ENCODE results near the gene CYP4B1.
"Not testable (repeated sequence)": the region's sequence is repeated elsewhere in the genome, so short reads cannot be mapped to it uniquely, and the experiment has no call there.

CYP4B1 gene

DNA sequence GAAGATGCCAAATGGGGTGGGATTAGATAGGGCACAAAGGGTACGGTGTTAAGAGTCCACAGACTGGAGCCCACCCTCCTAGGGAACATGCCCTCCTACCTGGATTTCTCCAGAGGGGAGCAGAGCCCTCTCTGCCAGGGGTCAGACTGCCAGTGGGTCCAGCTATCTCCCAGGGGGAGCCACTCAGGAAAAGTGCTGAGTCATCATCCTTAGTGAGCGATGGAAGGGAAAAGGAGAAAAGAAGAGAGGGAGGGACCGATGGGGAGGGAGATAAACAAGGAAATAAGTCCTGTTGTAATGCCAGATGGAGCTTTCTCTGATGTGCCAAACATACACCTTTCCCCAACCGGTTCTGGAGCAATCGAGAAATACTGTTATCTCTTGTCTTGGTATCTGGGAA is 30.4 kb upstream of the CYP4B1 start:
- no peaks in the 10 kb centered on the region for H3K27me3 ChIP-seq (ENCODE audit: control insufficient read depth, insufficient read depth, low read length)
- H3K4me3 ChIP-seq (ENCODE audit: low read length) = no peak overlapping the region
- no peaks in the 10 kb centered on the region for H3K36me3 ChIP-seq (ENCODE audit: control insufficient read depth, insufficient read depth, low read length)
- H3K9me3 ChIP-seq (ENCODE audit: control insufficient read depth, low read length) = peaks cover 9% of the 10 kb centered on the region
- H3K9ac ChIP-seq (ENCODE audit: low read length) = no peak overlapping the region
- no peaks in the 10 kb centered on the region for H3K4me1 ChIP-seq (ENCODE audit: control insufficient read depth, insufficient read depth, low read length)

DNA sequence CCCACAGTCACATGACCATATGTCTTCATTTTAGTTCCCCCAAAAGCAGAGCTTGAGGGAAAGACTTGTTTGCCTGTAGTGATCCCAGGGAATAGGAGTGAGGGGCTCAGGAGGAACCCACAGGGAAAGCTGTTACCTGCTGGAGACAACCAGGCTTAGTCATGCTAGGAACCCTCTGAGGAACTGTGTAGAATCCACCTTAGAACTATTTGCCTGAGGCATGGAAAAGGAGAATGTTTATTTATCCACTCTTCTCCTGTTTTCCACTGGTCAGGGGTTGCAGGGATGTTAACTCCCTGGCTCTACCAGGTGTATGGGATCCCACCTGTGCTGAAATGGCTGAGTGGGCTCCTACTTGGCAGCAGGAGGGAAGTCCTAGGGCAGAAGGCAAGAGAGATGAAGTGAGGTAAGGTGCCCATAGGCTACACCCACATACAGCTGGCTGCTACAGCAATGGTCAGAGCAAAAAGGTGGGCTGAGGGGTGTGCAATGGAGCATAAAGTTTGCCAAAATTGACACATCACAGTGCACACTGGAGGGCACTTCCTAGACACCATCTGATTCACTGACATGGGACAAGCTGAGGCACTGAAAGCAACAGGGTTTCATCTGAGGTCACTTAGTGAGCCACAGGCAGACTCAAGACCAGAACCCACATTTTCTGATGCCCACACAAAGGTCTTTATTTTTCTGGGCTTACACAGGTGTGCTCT is 29.7 kb upstream of the CYP4B1 start:
- no peak overlapping the region for H3K9ac ChIP-seq (ENCODE audit: low read length)
- no peaks in the 10 kb centered on the region for H3K4me1 ChIP-seq (ENCODE audit: control insufficient read depth, insufficient read depth, low read length)
- H3K36me3 ChIP-seq (ENCODE audit: control insufficient read depth, insufficient read depth, low read length) = no peaks in the 10 kb centered on the region
- H3K4me3 ChIP-seq (ENCODE audit: low read length) = no peak overlapping the region
- H3K27me3 ChIP-seq (ENCODE audit: control insufficient read depth, insufficient read depth, low read length) = no peaks in the 10 kb centered on the region
- H3K9me3 ChIP-seq (ENCODE audit: control insufficient read depth, low read length) = peaks cover 9% of the 10 kb centered on the region

DNA sequence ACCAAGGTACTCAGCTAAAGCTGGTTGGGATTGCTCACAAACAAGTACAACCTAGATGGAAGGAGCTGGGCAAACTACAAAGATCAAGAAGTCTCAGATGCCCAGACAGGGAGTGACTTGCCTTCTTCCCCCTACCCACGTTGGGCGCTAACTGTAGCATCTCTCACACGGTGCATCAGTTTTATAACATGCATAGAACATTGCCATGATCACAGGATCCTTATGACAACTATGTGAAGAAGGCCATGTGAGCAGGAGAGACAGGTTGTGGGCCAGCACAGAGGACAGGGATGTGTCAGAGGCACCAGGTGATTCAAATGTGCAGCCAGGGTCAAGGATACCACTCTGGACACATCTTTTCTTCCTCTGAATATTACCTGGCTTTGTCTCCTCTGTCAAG is 28.3 kb upstream of the CYP4B1 start:
- H3K27me3 ChIP-seq (ENCODE audit: control insufficient read depth, insufficient read depth, low read length) = no peaks in the 10 kb centered on the region
- no peak overlapping the region for H3K4me3 ChIP-seq (ENCODE audit: low read length)
- H3K4me1 ChIP-seq (ENCODE audit: control insufficient read depth, insufficient read depth, low read length) = no peaks in the 10 kb centered on the region
- no peaks in the 10 kb centered on the region for H3K36me3 ChIP-seq (ENCODE audit: control insufficient read depth, insufficient read depth, low read length)
- H3K9me3 ChIP-seq (ENCODE audit: control insufficient read depth, low read length) = peaks cover 9% of the 10 kb centered on the region
- H3K9ac ChIP-seq (ENCODE audit: low read length) = no peak overlapping the region

DNA sequence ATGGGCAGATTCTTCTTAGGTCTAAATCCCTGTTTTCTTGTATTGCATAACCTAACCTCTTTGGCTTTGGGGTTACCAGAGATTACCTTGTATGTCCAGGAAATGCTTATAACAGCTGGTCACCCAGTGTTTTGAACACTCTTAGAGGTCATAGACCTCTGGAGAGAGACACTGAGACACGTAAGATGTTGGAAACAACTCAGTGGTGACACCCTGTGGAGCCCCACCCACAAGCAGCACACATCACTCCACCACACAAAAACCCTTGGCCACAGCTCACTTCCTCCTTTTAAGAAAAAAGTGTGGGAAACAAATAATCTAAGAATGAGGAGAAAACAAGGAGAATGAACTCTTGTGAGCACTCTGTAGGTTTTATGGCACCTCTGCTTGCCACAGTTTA is 26.3 kb upstream of the CYP4B1 start:
- H3K36me3 ChIP-seq (ENCODE audit: control insufficient read depth, insufficient read depth, low read length) = no peaks in the 10 kb centered on the region
- peaks cover 9% of the 10 kb centered on the region for H3K9me3 ChIP-seq (ENCODE audit: control insufficient read depth, low read length)
- H3K4me3 ChIP-seq (ENCODE audit: low read length) = no peak overlapping the region
- H3K9ac ChIP-seq (ENCODE audit: low read length) = no peak overlapping the region
- H3K27me3 ChIP-seq (ENCODE audit: control insufficient read depth, insufficient read depth, low read length) = no peaks in the 10 kb centered on the region
- no peaks in the 10 kb centered on the region for H3K4me1 ChIP-seq (ENCODE audit: control insufficient read depth, insufficient read depth, low read length)

DNA sequence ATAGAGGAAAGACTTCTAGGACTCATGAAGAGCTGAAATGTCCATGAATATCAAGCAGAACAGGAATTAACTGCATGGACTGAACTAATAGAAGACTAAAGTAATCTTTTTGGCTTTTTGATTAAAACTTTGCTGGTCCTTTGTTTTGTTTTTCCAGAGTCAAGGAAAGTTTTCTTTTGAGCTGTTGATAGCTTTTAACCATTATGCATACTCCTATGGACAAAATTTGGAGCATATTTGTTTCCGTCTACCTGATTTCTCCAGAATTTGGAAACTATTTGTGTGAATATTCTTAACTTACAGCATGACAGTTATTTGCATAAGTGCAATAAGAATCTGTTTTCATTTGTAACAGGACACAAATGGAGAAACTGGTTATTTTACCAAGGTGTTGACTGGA is 24.5 kb upstream of the CYP4B1 start:
- Histone ChIP-seq H3K9me3 (ENCODE audit: control insufficient read depth, low read length) (peaks cover 9% of the 10 kb centered on the region), H3K4me1 (ENCODE audit: control insufficient read depth, insufficient read depth, low read length) (no peaks in the 10 kb centered on the region), H3K9ac (ENCODE audit: low read length) (no peak overlapping the region), H3K27me3 (ENCODE audit: control insufficient read depth, insufficient read depth, low read length) (no peaks in the 10 kb centered on the region), H3K4me3 (ENCODE audit: low read length) (no peak overlapping the region), H3K36me3 (ENCODE audit: control insufficient read depth, insufficient read depth, low read length) (no peaks in the 10 kb centered on the region)

DNA sequence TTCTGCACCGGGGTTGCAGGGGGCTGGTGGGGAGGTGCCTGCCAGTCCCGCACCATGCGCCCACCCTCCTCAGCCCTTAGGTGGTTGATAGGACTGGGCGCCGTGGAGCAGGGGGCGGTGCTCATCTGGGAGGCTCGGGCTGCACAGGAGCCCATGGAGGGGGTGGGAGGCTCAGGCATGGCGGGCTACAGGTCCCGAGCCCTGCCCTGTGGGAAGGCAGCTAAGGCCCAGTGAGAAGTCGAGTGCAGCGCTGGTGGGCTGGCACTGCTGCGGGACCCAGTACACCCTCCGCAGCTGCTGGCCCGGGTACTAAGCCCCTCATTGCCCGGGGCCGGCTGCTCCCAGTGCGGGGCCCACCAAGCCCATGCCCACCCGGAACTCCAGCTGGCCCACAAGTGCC is 20.4 kb upstream of the CYP4B1 start:
- not testable (repeated sequence) for H3K36me3 ChIP-seq (ENCODE audit: control insufficient read depth, insufficient read depth, low read length); H3K27me3 ChIP-seq (ENCODE audit: control insufficient read depth, insufficient read depth, low read length); H3K9me3 ChIP-seq (ENCODE audit: control insufficient read depth, low read length); H3K4me3 ChIP-seq (ENCODE audit: low read length); H3K4me1 ChIP-seq (ENCODE audit: control insufficient read depth, insufficient read depth, low read length); H3K9ac ChIP-seq (ENCODE audit: low read length)

DNA sequence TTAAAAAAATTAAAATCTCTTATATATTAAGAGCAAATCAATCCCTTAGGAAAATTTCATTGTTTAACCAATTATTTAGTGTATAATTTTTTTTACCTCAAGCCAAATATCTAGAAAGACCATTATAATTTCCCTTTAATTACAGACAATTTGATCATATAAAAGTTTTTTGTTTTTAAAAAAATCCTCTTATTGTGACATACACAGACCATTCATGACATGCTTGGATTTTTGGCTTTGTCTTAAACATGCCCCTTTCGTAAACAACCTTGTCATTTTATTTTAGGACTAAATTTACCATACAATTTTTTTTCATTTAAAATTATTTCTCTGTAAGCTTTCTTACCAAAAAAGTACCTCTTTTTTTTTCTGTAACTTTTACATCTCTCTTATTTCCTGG is 14.2 kb upstream of the CYP4B1 start:
- Histone ChIP-seq H3K27me3 (ENCODE audit: control insufficient read depth, insufficient read depth, low read length) (no peaks in the 10 kb centered on the region), H3K9ac (ENCODE audit: low read length) (no peak overlapping the region), H3K4me1 (ENCODE audit: control insufficient read depth, insufficient read depth, low read length) (no peaks in the 10 kb centered on the region), H3K36me3 (ENCODE audit: control insufficient read depth, insufficient read depth, low read length) (no peaks in the 10 kb centered on the region), H3K4me3 (ENCODE audit: low read length) (no peak overlapping the region), H3K9me3 (ENCODE audit: control insufficient read depth, low read length) (no peaks in the 10 kb centered on the region)

DNA sequence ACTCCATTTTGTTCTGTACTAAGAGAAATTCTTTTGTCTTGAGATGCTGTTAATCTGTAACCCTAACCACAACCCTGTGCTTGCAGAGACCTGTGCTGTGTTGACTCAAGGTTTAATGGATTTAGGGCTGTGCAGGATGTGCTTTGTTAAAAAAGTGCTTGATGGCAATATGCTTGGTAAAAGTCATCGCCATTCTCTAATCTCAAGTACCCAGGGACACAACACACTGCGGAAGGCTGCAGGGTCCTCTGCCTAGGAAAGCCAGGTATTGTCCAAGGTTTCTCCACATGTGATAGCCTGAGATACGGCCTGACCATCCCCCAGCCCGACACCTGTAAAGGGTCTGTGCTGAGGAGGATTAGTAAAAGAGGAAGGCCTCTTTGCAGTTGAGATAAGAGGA is 10.2 kb upstream of the CYP4B1 start:
- not testable (repeated sequence) for H3K36me3 ChIP-seq (ENCODE audit: control insufficient read depth, insufficient read depth, low read length); H3K27me3 ChIP-seq (ENCODE audit: control insufficient read depth, insufficient read depth, low read length); H3K9ac ChIP-seq (ENCODE audit: low read length)

DNA sequence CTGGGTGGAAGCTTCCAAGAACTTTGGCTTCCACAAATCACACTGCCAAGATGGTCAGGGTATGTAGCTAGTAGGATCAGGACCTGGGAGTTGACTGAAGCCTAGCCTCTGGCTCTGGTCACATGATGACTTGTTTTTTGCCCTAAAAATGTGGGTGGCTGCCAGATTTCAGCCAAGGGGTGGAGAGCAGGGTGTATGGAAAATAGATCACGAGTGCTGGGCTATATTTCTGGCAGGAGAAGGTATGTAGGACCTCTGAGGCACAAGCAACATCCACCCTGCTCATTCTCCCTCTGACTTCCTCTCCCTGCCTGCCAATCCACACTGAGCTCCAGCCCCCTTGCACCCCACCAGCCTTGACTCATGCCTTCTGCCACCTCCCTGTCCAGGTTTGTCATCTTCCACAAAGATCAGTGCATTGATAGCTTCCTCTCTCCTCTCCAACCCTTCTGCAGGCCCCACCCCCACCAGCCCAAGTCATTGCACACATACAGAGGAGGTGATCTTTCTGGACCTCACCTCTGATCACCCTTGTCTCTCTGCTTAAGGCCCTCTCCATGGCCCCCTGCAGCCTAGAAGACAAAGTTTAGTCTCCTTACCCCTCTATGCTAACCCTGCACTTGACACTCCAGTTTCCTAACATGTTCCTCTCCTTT is 8.3 kb upstream of the CYP4B1 start:
- no peak overlapping the region for H3K9ac ChIP-seq (ENCODE audit: low read length)
- no peaks in the 10 kb centered on the region for H3K36me3 ChIP-seq (ENCODE audit: control insufficient read depth, insufficient read depth, low read length)
- H3K4me1 ChIP-seq (ENCODE audit: control insufficient read depth, insufficient read depth, low read length) = no peaks in the 10 kb centered on the region
- no peaks in the 10 kb centered on the region for H3K9me3 ChIP-seq (ENCODE audit: control insufficient read depth, low read length)
- no peak overlapping the region for H3K4me3 ChIP-seq (ENCODE audit: low read length)
- no peaks in the 10 kb centered on the region for H3K27me3 ChIP-seq (ENCODE audit: control insufficient read depth, insufficient read depth, low read length)

More for the DNA sequence above, 10.2 kb upstream of the CYP4B1 start:
- H3K4me3 ChIP-seq (ENCODE audit: low read length); H3K9me3 ChIP-seq (ENCODE audit: control insufficient read depth, low read length); H3K4me1 ChIP-seq (ENCODE audit: control insufficient read depth, insufficient read depth, low read length): not testable (repeated sequence)

DNA sequence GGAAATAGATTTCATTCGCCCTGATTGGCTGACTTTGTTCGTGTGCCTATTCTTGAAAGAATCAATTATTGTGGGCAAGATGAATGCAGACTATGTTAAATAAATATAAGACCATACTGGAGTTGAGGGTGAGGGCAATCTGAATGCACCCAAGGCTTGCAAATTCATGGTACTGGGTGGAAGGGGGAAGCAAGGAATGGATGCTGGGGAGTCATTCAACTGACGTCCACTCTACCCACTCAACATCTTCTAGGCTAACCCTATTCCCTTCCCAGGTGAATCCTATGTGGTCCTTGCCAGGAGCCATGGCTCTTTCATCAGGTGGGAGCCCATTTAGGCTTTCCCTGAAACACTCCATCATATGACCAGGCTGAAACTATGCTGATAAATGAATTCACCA is 5.7 kb upstream of the CYP4B1 start:
- H3K9me3 ChIP-seq (ENCODE audit: control insufficient read depth, low read length) = no peaks in the 10 kb centered on the region

DNA sequence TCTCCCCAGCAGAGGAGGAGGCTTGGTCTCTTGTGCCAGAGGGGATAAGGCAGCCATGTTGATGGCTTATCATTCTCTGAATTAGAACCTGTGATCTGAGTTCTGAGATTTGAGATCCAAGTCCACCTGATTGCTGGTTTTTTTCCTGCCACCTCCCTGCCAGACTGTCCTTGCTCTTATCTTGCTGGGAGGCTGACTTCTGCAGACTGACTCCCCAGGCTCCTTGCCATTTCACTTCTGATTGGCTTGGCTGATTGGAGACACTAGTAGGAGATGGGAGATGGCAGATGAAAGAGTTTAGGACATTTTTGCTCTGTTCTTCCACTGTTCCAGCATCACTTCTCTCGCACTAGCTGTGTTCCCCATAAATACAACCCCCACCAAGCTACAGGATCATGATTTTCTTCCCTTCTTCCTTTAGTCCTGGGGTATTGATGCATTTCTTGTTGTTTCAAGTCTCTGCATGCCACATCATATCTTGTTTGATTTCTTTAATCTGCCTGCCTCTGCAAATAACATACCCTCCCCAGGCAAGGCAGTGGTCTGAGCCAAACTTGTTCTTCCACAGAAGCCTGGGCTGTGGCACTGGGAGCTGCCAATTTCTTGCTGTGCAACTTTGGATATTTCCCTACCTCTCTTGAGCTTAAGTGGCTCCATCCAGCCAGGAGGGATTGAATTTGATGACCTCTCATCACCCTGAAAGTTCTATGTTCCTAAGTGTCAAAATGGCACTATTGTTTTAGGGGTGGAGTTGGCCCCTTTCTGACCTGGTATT is 963 bp upstream of the CYP4B1 start:
- Histone ChIP-seq H3K36me3 (ENCODE audit: control insufficient read depth, insufficient read depth, low read length) (no peaks in the 10 kb centered on the region), H3K4me1 (ENCODE audit: control insufficient read depth, insufficient read depth, low read length) (peaks cover 23% of the 10 kb centered on the region), H3K4me3 (ENCODE audit: low read length) (no peak overlapping the region), H3K9me3 (ENCODE audit: control insufficient read depth, low read length) (no peaks in the 10 kb centered on the region), H3K27me3 (ENCODE audit: control insufficient read depth, insufficient read depth, low read length) (no peaks in the 10 kb centered on the region), H3K9ac (ENCODE audit: low read length) (no peak overlapping the region)

More for the DNA sequence above, 5.7 kb upstream of the CYP4B1 start:
- Histone ChIP-seq H3K36me3 (ENCODE audit: control insufficient read depth, insufficient read depth, low read length) (no peaks in the 10 kb centered on the region), H3K4me3 (ENCODE audit: low read length) (no peak overlapping the region), H3K4me1 (ENCODE audit: control insufficient read depth, insufficient read depth, low read length) (no peaks in the 10 kb centered on the region), H3K9ac (ENCODE audit: low read length) (no peak overlapping the region), H3K27me3 (ENCODE audit: control insufficient read depth, insufficient read depth, low read length) (no peaks in the 10 kb centered on the region)

DNA sequence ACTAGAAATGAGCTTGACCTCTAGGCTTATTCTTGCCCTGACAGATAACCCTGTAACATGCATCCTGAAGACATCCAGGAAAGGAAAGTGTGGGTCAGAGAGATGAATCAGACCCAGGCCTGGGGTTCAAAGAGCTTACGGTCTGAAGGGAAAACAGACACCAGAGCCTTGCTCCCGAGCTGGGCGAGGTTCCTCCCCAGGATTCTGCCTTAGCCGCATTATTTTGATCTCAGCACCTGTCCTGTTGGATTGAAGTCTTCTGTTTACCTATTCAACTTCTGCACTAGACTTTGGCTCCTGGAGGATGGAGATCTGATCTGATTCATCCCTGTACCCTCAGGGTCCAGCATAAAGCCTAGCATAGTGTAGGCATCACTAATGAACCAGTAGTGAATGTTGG is 1.9 kb downstream of the CYP4B1 start:
- Histone ChIP-seq H3K4me3 (ENCODE audit: low read length) (no peak overlapping the region), H3K9me3 (ENCODE audit: control insufficient read depth, low read length) (no peaks in the 10 kb centered on the region), H3K36me3 (ENCODE audit: control insufficient read depth, insufficient read depth, low read length) (no peaks in the 10 kb centered on the region), H3K9ac (ENCODE audit: low read length) (no peak overlapping the region), H3K27me3 (ENCODE audit: control insufficient read depth, insufficient read depth, low read length) (no peaks in the 10 kb centered on the region), H3K4me1 (ENCODE audit: control insufficient read depth, insufficient read depth, low read length) (peaks cover 37% of the 10 kb centered on the region)

Data from mucosa of stomach (tissue), 1 donor.